GM18858 (cell line): ENCODE measurements around the gene SLC15A2.
"Not testable (repeated sequence)": the region's sequence is repeated elsewhere in the genome, so short reads cannot be mapped to it uniquely, and the experiment has no call there.

Experiments used
- ATAC-seq: cut with Tn5 transposase; IDR thresholded peaks from one replicate; pipeline ENCODE4 v1.9.1; 2021; ENCODE audit not compliant: unreplicated experiment

The SLC15A2 gene

GRCh38 chr3:121894301-121894990 is at the start of gene SLC15A2:
Gene SLC15A2, plus strand, starts transcription at chr3:121894401. Its CDS starts 76 bp downstream, at chr3:121894477.
- no peak for ATAC-seq

- no peak for ATAC-seq
Observed at GRCh38 chr3:121844892-121845291, 49.3 kb upstream of the SLC15A2 start.

- no peak for ATAC-seq
Observed at GRCh38 chr3:121852256-121852655, 41.9 kb upstream of the SLC15A2 start.

- no peak for ATAC-seq
Observed at GRCh38 chr3:121855555-121855954, 38.6 kb upstream of the SLC15A2 start.

- ATAC-seq = not testable (repeated sequence)
Observed at GRCh38 chr3:121857778-121858177, 36.4 kb upstream of the SLC15A2 start.

GRCh38 chr3:121863247-121863646 is 31.0 kb upstream of the SLC15A2 start:
- ATAC-seq = not testable (repeated sequence)

GRCh38 chr3:121863801-121864200 is 30.4 kb upstream of the SLC15A2 start:
- ATAC-seq = no peak

- no peak for ATAC-seq
Observed at GRCh38 chr3:121869736-121870135, 24.5 kb upstream of the SLC15A2 start.

GRCh38 chr3:121870717-121871116 is 23.5 kb upstream of the SLC15A2 start:
- no peak for ATAC-seq

GRCh38 chr3:121871430-121871829 is 22.8 kb upstream of the SLC15A2 start:
- ATAC-seq = no peak

GRCh38 chr3:121878411-121878810 is 15.8 kb upstream of the SLC15A2 start:
- ATAC-seq = no peak

GRCh38 chr3:121883507-121883906 is 10.7 kb upstream of the SLC15A2 start:
- ATAC-seq = no peak

- no peak for ATAC-seq
Observed at GRCh38 chr3:121885386-121885785, 8.8 kb upstream of the SLC15A2 start.

GRCh38 chr3:121895121-121895520 is 920 bp downstream of the SLC15A2 start:
- no peak for ATAC-seq

GRCh38 chr3:121895736-121896135 is 1.5 kb downstream of the SLC15A2 start:
- ATAC-seq = no peak

- ATAC-seq = no peak
Observed at GRCh38 chr3:121896823-121897222, 2.6 kb downstream of the SLC15A2 start.

GRCh38 chr3:121897296-121897695 is 3.1 kb downstream of the SLC15A2 start:
- ATAC-seq = no peak

- no peak for ATAC-seq
Observed at GRCh38 chr3:121913305-121913990, 19.2 kb downstream of the SLC15A2 start.

GRCh38 chr3:121914081-121914998 is 20.1 kb downstream of the SLC15A2 start:
- no peak for ATAC-seq

- no peak for ATAC-seq
Observed at GRCh38 chr3:121916189-121916588, 22.0 kb downstream of the SLC15A2 start.

GRCh38 chr3:121918779-121919483 is 24.7 kb downstream of the SLC15A2 start:
- ATAC-seq = no peak
